ENCODE measurements around the gene TMEM14B. TPM values are rescaled to one million over a fixed set of nuclear protein-coding genes. Genes with fewer than 3 reads are reported as not detected.
"Not testable (repeated sequence)": the region's sequence is repeated elsewhere in the genome, so short reads cannot be mapped to it uniquely, and the experiment has no call there.

The TMEM14B gene
- total and polyA plus RNA-seq, 4 donors = 30.7 to 115 (median 70.3) TPM

- H3K4me1 ChIP-seq (ENCODE audit: control insufficient read depth in 4 of 4, insufficient read depth in 4 of 4, low read length in 3 of 4) = peaks cover 2 to 19% (median 14%) of the 10 kb centered on the region in 4 donors
- 41% methylated on average over 49 of the region's 49 CpGs for WGBS
- H3K9me3 ChIP-seq (ENCODE audit: control insufficient read depth in 4 of 4, low read length in 3 of 4) = no peaks in the 10 kb centered on the region
- H3K27me3 ChIP-seq (ENCODE audit: control insufficient read depth in 4 of 4, insufficient read depth in 4 of 4, low read length in 3 of 4) = no peaks in the 10 kb centered on the region
- peaks cover 0 to 2% (median 0%) of the 10 kb centered on the region in 4 donors for H3K36me3 ChIP-seq (ENCODE audit: control insufficient read depth in 4 of 4, insufficient read depth in 3 of 4, low read depth in 1 of 4, low read length in 3 of 4)
- H3K27ac ChIP-seq (ENCODE audit: low read depth in 1 of 2, low read length in 2 of 2) = peak overlapping the region; percentile 50 to 59
- TF ChIP-seq MAX (IDR thresholded peaks at IDR 0.05) (no peak), FOXA1 (IDR thresholded peaks at IDR 0.05) (no peak), ATF3 (IDR thresholded peaks at IDR 0.05) (no peak), GABPA (IDR thresholded peaks at IDR 0.05 in 1 of 2, conservative IDR thresholded peaks at IDR 0.05 in 1 of 2) (peak in 1 of 2 donors; percentile 57), YY1 (IDR thresholded peaks at IDR 0.05) (no peak)
- peak overlapping the region; percentile 39 to 65 (median 49) for H3K4me3 ChIP-seq (ENCODE audit: low read depth in 1 of 3, low read length in 3 of 3)
- DNase-seq (ENCODE audit: low spot score) = peak; percentile 43
- H3K9ac ChIP-seq (ENCODE audit: low read depth in 1 of 2, low read length in 2 of 2) = peak overlapping the region in 1 of 2 donors; percentile 61
Measured at GRCh38 chr6:10720265-10720959, 27.2 kb upstream of the TMEM14B start.

GRCh38 chr6:10720960-10721849 is 26.4 kb upstream of the TMEM14B start:
- H3K9me3 ChIP-seq (ENCODE audit: control insufficient read depth in 4 of 4, low read length in 3 of 4); H3K36me3 ChIP-seq (ENCODE audit: control insufficient read depth in 4 of 4, insufficient read depth in 3 of 4, low read depth in 1 of 4, low read length in 3 of 4); DNase-seq (ENCODE audit: low spot score); H3K27me3 ChIP-seq (ENCODE audit: control insufficient read depth in 4 of 4, insufficient read depth in 4 of 4, low read length in 3 of 4); H3K9ac ChIP-seq (ENCODE audit: low read depth in 1 of 2, low read length in 2 of 2); H3K27ac ChIP-seq (ENCODE audit: low read depth in 1 of 2, low read length in 2 of 2): not testable (repeated sequence)
- 84% methylated on average over 17 of the region's 17 CpGs for WGBS
- Histone ChIP-seq H3K4me1 (ENCODE audit: control insufficient read depth in 4 of 4, insufficient read depth in 4 of 4, low read length in 3 of 4) (peaks cover 2 to 19% (median 14%) of the 10 kb centered on the region in 4 donors), H3K4me3 (ENCODE audit: low read depth in 1 of 3, low read length in 3 of 3) (peak overlapping the region in 2 of 3 donors; percentile 49 to 65)

GRCh38 chr6:10721850-10722569 is 25.6 kb upstream of the TMEM14B start:
- H3K4me1 ChIP-seq (ENCODE audit: control insufficient read depth in 4 of 4, insufficient read depth in 4 of 4, low read length in 3 of 4) = peaks cover 2 to 19% (median 14%) of the 10 kb centered on the region in 4 donors
- H3K36me3 ChIP-seq (ENCODE audit: control insufficient read depth in 4 of 4, insufficient read depth in 3 of 4, low read depth in 1 of 4, low read length in 3 of 4) = peaks cover 1 to 9% (median 8%) of the 10 kb centered on the region in 4 donors
- H3K4me3 ChIP-seq (ENCODE audit: low read depth in 1 of 3, low read length in 3 of 3) = peak overlapping the region; percentile 20 to 31 (median 30)
- no peak for TF ChIP-seq REST (IDR thresholded peaks at IDR 0.05)
- TF ChIP-seq FOXA1 (IDR thresholded peaks at IDR 0.05) = no peak
- no peak for TF ChIP-seq FOXA2 (IDR thresholded peaks at IDR 0.05)
- TF ChIP-seq TAF1 (conservative IDR thresholded peaks at IDR 0.05) = no peak
- no peak for TF ChIP-seq MAX (IDR thresholded peaks at IDR 0.05)
- TF ChIP-seq HNF4A (conservative IDR thresholded peaks at IDR 0.05) = no peak
- TF ChIP-seq EGR1 (IDR thresholded peaks at IDR 0.05; ENCODE audit: low read depth in 2 of 2) = no peak
- no peak for TF ChIP-seq NR2F2 (IDR thresholded peaks at IDR 0.05)
- H3K9me3 ChIP-seq (ENCODE audit: control insufficient read depth in 4 of 4, low read length in 3 of 4) = no peaks in the 10 kb centered on the region
- 89% methylated on average over 11 of the region's 11 CpGs for WGBS
- no peak for DNase-seq (ENCODE audit: low spot score)
- peak overlapping the region in 1 of 2 donors; percentile 80 for H3K9ac ChIP-seq (ENCODE audit: low read depth in 1 of 2, low read length in 2 of 2)
- no peaks in the 10 kb centered on the region for H3K27me3 ChIP-seq (ENCODE audit: control insufficient read depth in 4 of 4, insufficient read depth in 4 of 4, low read length in 3 of 4)
- peak overlapping the region; percentile 20 to 77 for H3K27ac ChIP-seq (ENCODE audit: low read depth in 1 of 2, low read length in 2 of 2)
